Heart left ventricle (tissue), 16 donors: ENCODE results near the gene RPTOR. TPM values are rescaled to one million over a fixed set of nuclear protein-coding genes. Genes with fewer than 3 reads are reported as not detected.
A peak's percentile ranks its signal among the peaks of the same experiment; 100 is the strongest.

Experiments used
- ATAC-seq, 4 donors: fragments of 200-7000 bp; cut with Tn5 transposase; one replicate each; pipeline ENCODE4 v1.9.1; 2020 to 2022; ENCODE audit warnings: moderate library complexity in 4 of 4, mild to moderate bottlenecking in 3 of 4, moderate number of reproducible peaks in 1 of 4
- DNase-seq, 5 donors: peaks; one replicate each; pipeline ENCODE4 v3.0.0-alpha.2; 2020
- H3K27ac ChIP-seq, 12 donors: fragments of 200-600 bp; sonication (generic) in 4 of 12; one replicate each; pipeline versions ENCODE4 v1.5.0 to v1.8.0; 2016 to 2022; ENCODE audit warnings: mild to moderate bottlenecking in 2 of 12
- H3K27me3 ChIP-seq, 9 donors: fragments of 200-600 bp; sonication (generic) in 2 of 9; one replicate each; pipeline versions ENCODE4 v1.5.1 to v1.8.0; 2016 to 2022; ENCODE audit warnings: mild to moderate bottlenecking in 3 of 9
- H3K36me3 ChIP-seq, 9 donors: fragments of 200-600 bp; sonication (generic) in 2 of 9; one replicate each; pipeline versions ENCODE4 v1.5.0 to v1.8.0; 2018 to 2022; ENCODE audit warnings: mild to moderate bottlenecking in 2 of 9
- H3K4me1 ChIP-seq, 12 donors: fragments of 200-600 bp; sonication (generic) in 4 of 12; one replicate each; pipeline versions ENCODE4 v1.5.0 to v1.8.0; 2016 to 2022; ENCODE audit warnings: mild to moderate bottlenecking in 3 of 12
- H3K4me3 ChIP-seq, 12 donors: fragments of 200-600 bp; sonication (generic) in 4 of 12; one replicate each; pipeline versions ENCODE4 v1.5.0 to v1.8.0; 2017 to 2022; ENCODE audit warnings: mild to moderate bottlenecking in 9 of 12, moderate library complexity in 4 of 12
- H3K9me3 ChIP-seq, 12 donors: fragments of 200-600 bp; sonication (generic) in 4 of 12; one replicate each; pipeline versions ENCODE4 v1.5.0 to v1.8.0; 2016 to 2022; ENCODE audit warnings: mild to moderate bottlenecking in 1 of 12
- POLR2A ChIP-seq, 2 donors: fragments of 450-650 bp; IDR thresholded peaks; one replicate each; pipeline ENCODE4 v1.6.1; 2017; ENCODE audit warnings: antibody characterized with exemption in 2 of 2, mild to moderate bottlenecking in 2 of 2, moderate library complexity in 2 of 2
- WGBS, 4 donors: extraction: QIAGEN DNeasy Blood & Tissue Kit in 2 of 4; methylation state at CpG; one replicate each; pipeline versions ENCODE4 v1.1.5 to v1.1.7; 2013 to 2018; 5-methylcytosine and 5-hydroxymethylcytosine counted together
- intact Hi-C, 10 donors: fragments of 100-400 bp; cut with DNase I; formaldehyde crosslinking; loops; one replicate each; pipeline versions ENCODE4 v1.11.1 to v1.14.2; 2022
- polyA plus RNA-seq, 2 donors: library from polyadenylated mRNA; stranded (reverse); fragments of 200-250 nt; gene quantifications; one replicate each; pipeline ENCODE4 v1.2.3, GENCODE V29; 2013
- total RNA-seq, 9 donors: library from RNA; depleted of rRNA in 2 of 9; stranded (reverse); fragments of >200 nt in 2 of 9; fragmentation: NEBNext Ultra II Directional in 3 of 9; extraction: Animal tissue kit (Norgen Biotek cat#: 25700) in 3 of 9; gene quantifications; one replicate each; pipeline versions ENCODE4 v1.1.0 to v1.2.4, GENCODE V29; 2016 to 2023
- TF ChIP-seq, protein P1 (sequence below), 12 donors: fragments of 200-600 bp; sonication (generic) in 4 of 12; IDR thresholded peaks; one replicate each; pipeline versions ENCODE4 v1.5.0 to v1.8.0; 2018 to 2022; ENCODE audit warnings: antibody characterized with exemption in 12 of 12, mild to moderate bottlenecking in 5 of 12
- donor health status: ischemic (EF 13 %, LVEDD 7.1; RV severe dilation, severe dysfunction).
- donor health status: healthy with polysubstance abuse.
- donor health status: DM: no; HTN: yes; CAD: no.
- donor health status: DM: no; HTN: no; CAD: no.
- donor health status: ischemic (EF 25% LVEDD 6.9; RV normal size, moderate dysfunction).
- donor health status: ischemic (EF 25% LVEDD 5.7; RV mildly dilated, moderate dysfunction).
- donor health status: healthy.
- donor health status: DM: yes; HTN: yes; CAD: no.
- donor health status: ischemic (EF 35%, LVEDD 5.7; RV mildly dilated, moderate dysfunction).
- donor health status: nonischemic (EF 11% LVEDD 7.7; RV severe dilation, severe dysfunction).
- donor health status: DM: yes; HTN: yes; CAD: no.
- donor health status: PGD.
- donor health status: ischemic (EF 29% LVEDD 5.4; RV normal size, mild dysfunction).
- donor health status: nonischemic (EF 23%, LVEDD 6.1; RV moderate dilation, normal function).

The RPTOR gene
- total and polyA plus RNA-seq, 11 donors: 14.7 to 31.7 (median 26.0) TPM

DNA sequence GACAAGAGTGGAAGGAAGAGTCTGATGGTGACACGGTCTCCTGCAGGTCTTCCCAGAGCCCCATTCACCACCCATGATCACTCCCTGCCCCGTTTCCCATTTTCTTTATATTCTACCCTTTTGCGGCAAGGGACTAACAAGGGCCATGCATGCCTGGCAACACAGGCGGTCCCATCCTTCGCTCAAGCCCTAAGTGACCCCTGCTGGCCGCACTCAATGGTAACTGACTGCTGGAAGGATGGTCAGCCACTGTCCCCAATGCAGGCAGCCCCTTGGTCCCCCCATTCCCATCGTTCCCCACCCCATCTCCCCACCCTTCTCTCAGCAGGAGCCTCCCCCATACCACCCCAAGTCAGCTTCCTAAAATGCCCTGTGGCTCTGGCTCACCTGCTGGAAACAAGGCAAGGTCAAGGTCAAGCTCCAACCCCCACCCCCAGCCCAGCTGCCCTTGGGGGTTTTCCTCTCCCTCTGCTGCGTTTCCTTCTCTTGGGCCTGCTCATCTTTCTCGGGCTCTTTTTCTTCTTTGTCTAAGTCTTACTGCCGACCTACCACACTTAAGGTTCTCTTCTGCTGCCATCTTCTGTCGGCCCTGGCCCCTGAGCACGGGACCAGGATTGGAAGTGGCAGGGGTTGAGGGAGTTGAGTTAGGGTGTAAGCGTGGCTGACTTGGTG is 116.0 kb downstream of the RPTOR start:
- no peak for DNase-seq

DNA sequence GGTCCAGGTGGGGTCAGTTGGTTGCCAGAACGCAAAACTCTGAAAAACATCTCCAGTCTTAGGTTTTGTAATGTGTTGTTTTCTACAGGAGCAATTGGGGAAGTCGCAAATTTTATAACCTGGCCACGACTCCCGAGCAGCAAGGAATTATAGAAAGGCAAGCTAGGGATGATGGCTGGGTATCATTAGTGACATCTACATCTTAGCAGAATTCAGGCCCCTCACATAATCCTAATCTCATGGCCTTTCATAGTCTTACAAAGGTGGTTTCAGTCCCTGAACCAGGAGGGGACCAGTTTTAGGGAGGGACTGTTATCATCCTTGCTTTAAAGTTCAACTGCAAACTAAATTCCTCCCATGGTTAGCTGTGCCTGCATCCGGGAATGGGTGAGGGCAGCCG is 117.9 kb downstream of the RPTOR start:
- H3K36me3 ChIP-seq: no peaks in the 10 kb centered on the region
- H3K27ac ChIP-seq: peak overlapping the region in 1 of 12 donors; percentile 75
- peaks cover 0 to 14% (median 5%) of the 10 kb centered on the region in 12 donors for H3K4me1 ChIP-seq
- 85 to 96% (median 93%) methylated on average over 6 of the region's 6 CpGs for WGBS, 4 donors
- no peaks in the 10 kb centered on the region for H3K27me3 ChIP-seq
- intact Hi-C loops: no loop called here
- ATAC-seq (no peak), DNase-seq (no peak)
- peaks cover 0 to 7% (median 4%) of the 10 kb centered on the region in 12 donors for H3K9me3 ChIP-seq
- TF ChIP-seq, protein P1, sequence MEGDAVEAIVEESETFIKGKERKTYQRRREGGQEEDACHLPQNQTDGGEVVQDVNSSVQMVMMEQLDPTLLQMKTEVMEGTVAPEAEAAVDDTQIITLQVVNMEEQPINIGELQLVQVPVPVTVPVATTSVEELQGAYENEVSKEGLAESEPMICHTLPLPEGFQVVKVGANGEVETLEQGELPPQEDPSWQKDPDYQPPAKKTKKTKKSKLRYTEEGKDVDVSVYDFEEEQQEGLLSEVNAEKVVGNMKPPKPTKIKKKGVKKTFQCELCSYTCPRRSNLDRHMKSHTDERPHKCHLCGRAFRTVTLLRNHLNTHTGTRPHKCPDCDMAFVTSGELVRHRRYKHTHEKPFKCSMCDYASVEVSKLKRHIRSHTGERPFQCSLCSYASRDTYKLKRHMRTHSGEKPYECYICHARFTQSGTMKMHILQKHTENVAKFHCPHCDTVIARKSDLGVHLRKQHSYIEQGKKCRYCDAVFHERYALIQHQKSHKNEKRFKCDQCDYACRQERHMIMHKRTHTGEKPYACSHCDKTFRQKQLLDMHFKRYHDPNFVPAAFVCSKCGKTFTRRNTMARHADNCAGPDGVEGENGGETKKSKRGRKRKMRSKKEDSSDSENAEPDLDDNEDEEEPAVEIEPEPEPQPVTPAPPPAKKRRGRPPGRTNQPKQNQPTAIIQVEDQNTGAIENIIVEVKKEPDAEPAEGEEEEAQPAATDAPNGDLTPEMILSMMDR (IDR thresholded peaks at IDR 0.05): no peak
- TF ChIP-seq POLR2A (IDR thresholded peaks at IDR 0.05): no peak
- H3K4me3 ChIP-seq: no peak overlapping the region

More for the DNA sequence above, 116.0 kb downstream of the RPTOR start:
- no peak for ATAC-seq
- no peak overlapping the region for H3K4me3 ChIP-seq
- WGBS, 4 donors: 88 to 96% (median 93%) methylated on average over 13 of the region's 13 CpGs
- H3K4me1 ChIP-seq: peaks cover 0 to 14% (median 2%) of the 10 kb centered on the region in 12 donors
- peaks cover 0 to 14% (median 7%) of the 10 kb centered on the region in 12 donors for H3K9me3 ChIP-seq
- intact Hi-C loops: no loop called here
- TF ChIP-seq POLR2A (IDR thresholded peaks at IDR 0.05): no peak
- TF ChIP-seq, protein P1 (IDR thresholded peaks at IDR 0.05): no peak
- no peaks in the 10 kb centered on the region for H3K36me3 ChIP-seq
- H3K27me3 ChIP-seq: no peaks in the 10 kb centered on the region
- H3K27ac ChIP-seq: no peak overlapping the region

DNA sequence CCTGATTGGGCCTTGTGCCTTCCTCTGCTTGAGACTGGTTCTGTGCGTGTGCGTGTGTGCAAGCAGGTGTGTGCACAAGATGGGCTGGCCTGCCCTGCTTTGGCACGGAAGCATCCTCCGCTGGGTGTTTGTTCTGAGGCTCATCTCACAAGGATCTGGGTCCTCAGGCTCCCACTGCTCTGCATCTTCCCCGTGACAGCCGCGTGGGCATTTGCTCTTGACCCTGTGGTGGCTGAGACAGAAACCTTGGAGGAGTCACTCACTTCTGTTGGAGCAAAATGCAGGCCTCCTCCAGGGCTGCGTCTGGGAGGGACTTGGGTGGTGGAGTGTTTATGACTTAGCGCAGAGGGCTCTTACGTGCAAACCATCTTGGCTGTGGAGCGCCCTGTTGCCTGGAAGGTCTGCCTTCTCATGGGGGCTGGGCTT is 119.2 kb downstream of the RPTOR start:
- no peak overlapping the region for H3K4me3 ChIP-seq
- DNase-seq: no peak
- intact Hi-C loops: no loop called here
- H3K36me3 ChIP-seq: no peaks in the 10 kb centered on the region
- H3K27me3 ChIP-seq: no peaks in the 10 kb centered on the region
- no peaks in the 10 kb centered on the region for H3K9me3 ChIP-seq
- peak in 3 of 4 donors; percentile 29 to 45 (median 36) for ATAC-seq
- no peak for TF ChIP-seq POLR2A (IDR thresholded peaks at IDR 0.05)
- TF ChIP-seq, protein P1 (IDR thresholded peaks at IDR 0.05): no peak
- H3K27ac ChIP-seq: peak overlapping the region in 1 of 12 donors; percentile 75
- H3K4me1 ChIP-seq: peaks cover 0 to 14% (median 5%) of the 10 kb centered on the region in 12 donors
- 73 to 92% (median 80%) methylated on average over 9 to 11 of the region's 11 CpGs for WGBS, 4 donors

DNA sequence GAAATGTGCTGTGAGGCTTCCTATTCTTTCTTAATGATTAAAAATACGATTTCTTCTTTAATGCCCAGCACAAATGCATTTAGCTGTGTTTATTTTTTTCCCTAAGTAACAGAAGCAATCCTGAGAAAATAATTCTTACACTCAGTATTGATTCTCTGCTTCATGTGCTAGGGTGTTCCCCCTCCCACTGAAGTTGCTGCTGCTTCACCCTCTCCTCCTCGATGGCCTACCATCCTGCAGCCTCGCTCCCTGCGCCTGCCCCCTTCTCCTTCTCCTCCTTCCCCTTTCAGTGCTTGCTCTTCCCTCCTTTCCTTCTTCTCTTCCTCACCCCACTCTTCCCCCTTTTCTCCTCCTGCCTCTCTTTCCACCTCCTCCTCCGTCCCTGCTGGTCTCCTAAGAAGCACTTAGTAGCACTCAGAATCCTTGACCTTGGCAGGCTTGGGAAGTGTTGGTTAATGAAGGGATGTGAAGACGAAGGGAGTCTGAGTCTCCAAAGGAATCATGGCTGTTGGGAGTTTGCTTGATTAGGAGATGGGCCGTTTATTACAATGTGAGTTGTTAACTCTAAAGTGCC is 119.7 kb downstream of the RPTOR start:
- no peaks in the 10 kb centered on the region for H3K27me3 ChIP-seq
- DNase-seq (no peak), ATAC-seq (peak in 1 of 4 donors; percentile 16)
- H3K36me3 ChIP-seq: no peaks in the 10 kb centered on the region
- TF ChIP-seq, protein P1 (IDR thresholded peaks at IDR 0.05): no peak
- TF ChIP-seq POLR2A (IDR thresholded peaks at IDR 0.05): no peak
- intact Hi-C loops: no loop called here
- 59 to 64% (median 60%) methylated on average over 7 of the region's 7 CpGs for WGBS, 4 donors
- no peaks in the 10 kb centered on the region for H3K9me3 ChIP-seq
- H3K27ac ChIP-seq: peak overlapping the region in 2 of 12 donors; percentile 27 to 75
- peaks cover 0 to 15% (median 5%) of the 10 kb centered on the region in 12 donors for H3K4me1 ChIP-seq
- H3K4me3 ChIP-seq: no peak overlapping the region
